H9 (cell line): ENCODE data around the gene DDX47. TPM values are rescaled to one million over a fixed set of nuclear protein-coding genes. Genes with fewer than 3 reads are reported as not detected.

Experiments
- DNase-seq: peaks from one replicate; pipeline ENCODE4 v3.0.0-alpha.2; 2017
- H2AFZ ChIP-seq: one replicate; pipeline ENCODE4 v1.6.1; 2013; ENCODE audit warnings: mild to moderate bottlenecking, low read length, control low read depth, moderate library complexity
- H2AK5ac ChIP-seq: 2 replicates; pipeline ENCODE4 v1.6.1; 2013; ENCODE audit warnings: low read length, control low read depth, mixed read lengths; ENCODE audit not compliant: insufficient read length
- H2BK120ac ChIP-seq: one replicate; pipeline ENCODE4 v1.6.1; 2013; ENCODE audit warnings: low read depth, mild to moderate bottlenecking, low read length, control low read depth, inconsistent platforms; ENCODE audit not compliant: poor library complexity, severe bottlenecking
- H2BK12ac ChIP-seq: 2 replicates; pipeline ENCODE4 v1.6.1; 2013; ENCODE audit warnings: low read length, control low read depth, mixed read lengths, low read depth; ENCODE audit not compliant: insufficient read length
- H2BK15ac ChIP-seq: 2 replicates; pipeline ENCODE4 v1.6.1; 2013; ENCODE audit warnings: low read depth, low read length, control low read depth
- H2BK20ac ChIP-seq: one replicate; pipeline ENCODE4 v1.6.1; 2013; ENCODE audit warnings: low read depth, mild to moderate bottlenecking, low read length, control low read depth, inconsistent platforms; ENCODE audit not compliant: poor library complexity, severe bottlenecking
- H2BK5ac ChIP-seq: 2 replicates; pipeline ENCODE4 v1.6.1; 2013; ENCODE audit warnings: low read length, control low read depth, mixed read lengths; ENCODE audit not compliant: insufficient read length
- H3K14ac ChIP-seq: 2 replicates; pipeline ENCODE4 v1.6.1; 2013; ENCODE audit warnings: low read length, control low read depth; ENCODE audit not compliant: insufficient read depth
- H3K18ac ChIP-seq: 2 replicates; pipeline ENCODE4 v1.6.1; 2013; ENCODE audit warnings: low read depth, mild to moderate bottlenecking, mixed read lengths, low read length, control low read depth; ENCODE audit not compliant: insufficient read length
- H3K23ac ChIP-seq: 2 replicates; pipeline ENCODE4 v1.6.1; 2013; ENCODE audit warnings: low read length, control low read depth, mixed read lengths, low read depth; ENCODE audit not compliant: insufficient read length
- H3K23me2 ChIP-seq: 2 replicates; pipeline ENCODE4 v1.6.1; 2013; ENCODE audit warnings: low read depth, mild to moderate bottlenecking, mixed read lengths, low read length, control low read depth; ENCODE audit not compliant: insufficient read length, poor library complexity, severe bottlenecking
- H3K27ac ChIP-seq: 2 replicates; pipeline ENCODE4 v1.5.1; 2013; ENCODE audit warnings: low read length, control low read depth, mixed read lengths, low read depth; ENCODE audit not compliant: insufficient read length
- H3K27me3 ChIP-seq: 2 replicates; pipeline ENCODE4 v1.6.1; 2013; ENCODE audit warnings: low read length, control low read depth, inconsistent platforms; ENCODE audit not compliant: insufficient read depth
- H3K4ac ChIP-seq: 2 replicates; pipeline ENCODE4 v1.6.1; 2013; ENCODE audit warnings: low read depth, mild to moderate bottlenecking, control low read depth, inconsistent platforms, low read length, moderate library complexity
- H3K4me1 ChIP-seq: 2 replicates; pipeline ENCODE4 v1.6.1; 2013; ENCODE audit warnings: low read length, control low read depth, inconsistent platforms; ENCODE audit not compliant: insufficient read depth
- H3K4me2 ChIP-seq: 2 replicates; pipeline ENCODE4 v1.6.1; 2013; ENCODE audit warnings: low read length, control low read depth, mixed read lengths; ENCODE audit not compliant: insufficient read length, insufficient read depth
- H3K56ac ChIP-seq: 2 replicates; pipeline ENCODE4 v1.6.1; 2013; ENCODE audit warnings: low read depth, mild to moderate bottlenecking, mixed read lengths, low read length, control low read depth; ENCODE audit not compliant: insufficient read length
- H3K79me1 ChIP-seq: 2 replicates; pipeline ENCODE4 v1.6.1; 2013; ENCODE audit warnings: low read depth, mild to moderate bottlenecking, moderate library complexity, low read length, control low read depth, inconsistent platforms; ENCODE audit not compliant: insufficient read depth, poor library complexity, severe bottlenecking
- H3K79me2 ChIP-seq: 2 replicates; pipeline ENCODE4 v1.6.1; 2013; ENCODE audit warnings: low read length, control low read depth, inconsistent platforms; ENCODE audit not compliant: insufficient read depth
- H3K9ac ChIP-seq: 2 replicates; pipeline ENCODE4 v1.6.1; 2013; ENCODE audit warnings: low read length, control low read depth, mixed read lengths; ENCODE audit not compliant: insufficient read length; ENCODE audit errors: extremely low read depth
- H3K9me3 ChIP-seq: one replicate; pipeline ENCODE4 v1.6.1; 2013; ENCODE audit warnings: low read depth, low read length, inconsistent platforms; ENCODE audit not compliant: control insufficient read depth
- H3T11ph ChIP-seq: one replicate; pipeline ENCODE4 v1.6.1; 2013; ENCODE audit warnings: mild to moderate bottlenecking, low read length, control low read depth, inconsistent platforms
- H4K20me1 ChIP-seq: one replicate; pipeline ENCODE4 v1.6.1; 2013; ENCODE audit not compliant: control insufficient read depth, insufficient read length, insufficient read depth
- H4K5ac ChIP-seq: 2 replicates; pipeline ENCODE4 v1.6.1; 2013; ENCODE audit warnings: low read depth, mild to moderate bottlenecking, mixed read lengths, low read length, control low read depth; ENCODE audit not compliant: insufficient read length
- H4K8ac ChIP-seq: replicated peaks from 2 replicates; pipeline ENCODE4 v1.6.1; 2013; ENCODE audit warnings: low read length, control low read depth, mixed read lengths, low read depth; ENCODE audit not compliant: insufficient read length
- H4K91ac ChIP-seq: 2 replicates; pipeline ENCODE4 v1.6.1; 2013; ENCODE audit warnings: low read depth, mild to moderate bottlenecking, moderate library complexity, mixed read lengths, low read length, control low read depth; ENCODE audit not compliant: insufficient read length
- H3K27ac Mint-ChIP-seq, 3 experiments: 2 replicates in 2 of 3; 3 replicates in 1 of 3; pipeline ENCODE4 v1.8.0; 2020 to 2021; ENCODE audit warnings: mixed read lengths in 3 of 3, mild to moderate bottlenecking in 1 of 3, moderate library complexity in 1 of 3
- H3K27me3 Mint-ChIP-seq: 2 replicates; pipeline ENCODE4 v1.8.0; 2021; ENCODE audit warnings: low read depth, mild to moderate bottlenecking, moderate library complexity, mixed read lengths
- H3K36me3 Mint-ChIP-seq, 3 experiments: 2 replicates in 2 of 3; 3 replicates in 1 of 3; pipeline ENCODE4 v1.8.0; 2020 to 2021; ENCODE audit warnings: low read depth in 3 of 3, mixed read lengths in 3 of 3; ENCODE audit not compliant: insufficient read depth in 1 of 3
- H3K4me1 Mint-ChIP-seq, 2 experiments: 2 replicates each; pipeline ENCODE4 v1.8.0; 2020; ENCODE audit warnings: mixed read lengths in 2 of 2
- H3K4me3 Mint-ChIP-seq, 2 experiments: 2 replicates in 1 of 2; 3 replicates in 1 of 2; pipeline ENCODE4 v1.8.0; 2020 to 2021; ENCODE audit warnings: mild to moderate bottlenecking in 2 of 2, mixed read lengths in 2 of 2, moderate library complexity in 1 of 2
- H3K9me3 Mint-ChIP-seq, 2 experiments: 2 replicates in 1 of 2; 3 replicates in 1 of 2; pipeline ENCODE4 v1.8.0; 2020; ENCODE audit warnings: mild to moderate bottlenecking in 2 of 2, mixed read lengths in 2 of 2, moderate library complexity in 1 of 2
- WGBS: extraction: QIAGEN DNeasy Blood & Tissue Kit; methylation state at CpG from one replicate; pipeline ENCODE4 v1.1.7; 2013; ENCODE audit warnings: missing lambda C conversion rate, low lambda C conversion rate, mixed read lengths; ENCODE audit not compliant: insufficient read length; ENCODE audit errors: extremely low coverage; 5-methylcytosine and 5-hydroxymethylcytosine counted together
- total RNA-seq: library from RNA; stranded (reverse); gene quantifications from 2 replicates; pipeline ENCODE4 v1.2.1, GENCODE V29; 2021
- TF ChIP-seq, protein P1 (sequence below): fragments of 200-600 bp; sonication (generic); conservative IDR thresholded peaks from 3 replicates; pipeline ENCODE4 v1.8.0; 2021; ENCODE audit warnings: antibody characterized with exemption, mild to moderate bottlenecking

DDX47 gene
- total RNA-seq, 1 experiment from 2014 or later = 78.2 TPM

DNA sequence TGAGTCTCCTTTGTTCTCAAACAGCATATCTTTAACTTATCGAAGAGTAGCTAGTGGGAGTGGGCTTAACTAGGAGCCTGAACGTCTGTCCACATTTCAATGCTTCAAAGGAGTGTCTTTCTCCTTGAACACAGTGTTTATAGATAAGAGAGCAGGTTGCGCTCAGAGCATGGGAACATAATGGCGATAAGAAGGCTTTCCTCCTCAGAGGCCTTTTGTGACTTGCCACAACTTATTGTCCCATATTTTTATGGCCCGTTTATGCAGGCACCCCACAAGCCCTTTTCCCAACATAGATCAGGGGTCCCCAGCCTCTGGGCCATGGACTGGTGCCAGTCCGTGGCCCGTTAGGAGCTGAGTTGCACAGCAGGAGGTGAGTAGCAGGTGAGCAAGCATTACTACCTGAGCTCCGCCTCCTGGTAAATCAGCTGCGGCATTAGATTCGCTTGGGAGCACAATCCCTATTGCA, 2.6 kb upstream of the DDX47 start:
- no peak overlapping the region for H3K9ac ChIP-seq
- Mint-ChIP-seq H3K36me3 (peaks cover 3 to 12% (median 5%) of the 10 kb centered on the region in 3 experiments; a peak in 6 of 7 replicates), H3K4me3 (no peak overlapping the region; a peak in 1 of 5 replicates), H3K27me3 (peaks cover 1% of the 10 kb centered on the region; the same call in 1 of the 2 replicates), H3K4me1 (peaks cover 17 to 25% of the 10 kb centered on the region in 2 experiments), H3K27ac (no peak overlapping the region; a peak in 1 of 7 replicates), H3K9me3 (peaks cover 0 to 5% of the 10 kb centered on the region in 2 experiments; a peak in 1 of 5 replicates)
- no peak overlapping the region for H3K4me2 ChIP-seq
- peaks cover 6% of the 10 kb centered on the region for H3K79me1 ChIP-seq
- no peak overlapping the region for H4K91ac ChIP-seq
- H4K20me1 ChIP-seq = no peaks in the 10 kb centered on the region
- no peak overlapping the region for H2BK5ac ChIP-seq
- TF ChIP-seq, protein P1, sequence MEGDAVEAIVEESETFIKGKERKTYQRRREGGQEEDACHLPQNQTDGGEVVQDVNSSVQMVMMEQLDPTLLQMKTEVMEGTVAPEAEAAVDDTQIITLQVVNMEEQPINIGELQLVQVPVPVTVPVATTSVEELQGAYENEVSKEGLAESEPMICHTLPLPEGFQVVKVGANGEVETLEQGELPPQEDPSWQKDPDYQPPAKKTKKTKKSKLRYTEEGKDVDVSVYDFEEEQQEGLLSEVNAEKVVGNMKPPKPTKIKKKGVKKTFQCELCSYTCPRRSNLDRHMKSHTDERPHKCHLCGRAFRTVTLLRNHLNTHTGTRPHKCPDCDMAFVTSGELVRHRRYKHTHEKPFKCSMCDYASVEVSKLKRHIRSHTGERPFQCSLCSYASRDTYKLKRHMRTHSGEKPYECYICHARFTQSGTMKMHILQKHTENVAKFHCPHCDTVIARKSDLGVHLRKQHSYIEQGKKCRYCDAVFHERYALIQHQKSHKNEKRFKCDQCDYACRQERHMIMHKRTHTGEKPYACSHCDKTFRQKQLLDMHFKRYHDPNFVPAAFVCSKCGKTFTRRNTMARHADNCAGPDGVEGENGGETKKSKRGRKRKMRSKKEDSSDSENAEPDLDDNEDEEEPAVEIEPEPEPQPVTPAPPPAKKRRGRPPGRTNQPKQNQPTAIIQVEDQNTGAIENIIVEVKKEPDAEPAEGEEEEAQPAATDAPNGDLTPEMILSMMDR = no peak
- peaks cover 3% of the 10 kb centered on the region for H3K23me2 ChIP-seq
- H3K9me3 ChIP-seq = no peaks in the 10 kb centered on the region
- H3K27ac ChIP-seq = no peak overlapping the region
- no peak overlapping the region for H2BK15ac ChIP-seq
- H2BK120ac ChIP-seq = no peak overlapping the region
- no peak for DNase-seq
- no peaks in the 10 kb centered on the region for H3K27me3 ChIP-seq
- H3K14ac ChIP-seq = no peak overlapping the region
- H4K8ac ChIP-seq = no peak overlapping the region
- peaks cover 10% of the 10 kb centered on the region; the same call in 1 of the 2 replicates for H3K79me2 ChIP-seq
- H3K4ac ChIP-seq = no peak overlapping the region
- no peak overlapping the region for H3T11ph ChIP-seq
- no peak overlapping the region for H3K56ac ChIP-seq
- H2BK12ac ChIP-seq = no peak overlapping the region
- no peak overlapping the region for H4K5ac ChIP-seq
- H3K23ac ChIP-seq = no peak overlapping the region
- no peaks in the 10 kb centered on the region for H3K4me1 ChIP-seq
- no peak overlapping the region for H3K18ac ChIP-seq
- no peak overlapping the region for H2BK20ac ChIP-seq
- H2AFZ ChIP-seq = no peak overlapping the region
- no CpG with 5 or more reads among the region's 10 CpGs for WGBS
- H2AK5ac ChIP-seq = no peak overlapping the region
